NCI-H226 (cell line): ENCODE measurements around the gene FA2H.
"Not testable (repeated sequence)": the region's sequence is repeated elsewhere in the genome, so short reads cannot be mapped to it uniquely, and the experiment has no call there.

ENCODE experiments used
- DNase-seq: peaks from one replicate; pipeline ENCODE4 v3.0.0-alpha.2; 2015

FA2H gene

DNA sequence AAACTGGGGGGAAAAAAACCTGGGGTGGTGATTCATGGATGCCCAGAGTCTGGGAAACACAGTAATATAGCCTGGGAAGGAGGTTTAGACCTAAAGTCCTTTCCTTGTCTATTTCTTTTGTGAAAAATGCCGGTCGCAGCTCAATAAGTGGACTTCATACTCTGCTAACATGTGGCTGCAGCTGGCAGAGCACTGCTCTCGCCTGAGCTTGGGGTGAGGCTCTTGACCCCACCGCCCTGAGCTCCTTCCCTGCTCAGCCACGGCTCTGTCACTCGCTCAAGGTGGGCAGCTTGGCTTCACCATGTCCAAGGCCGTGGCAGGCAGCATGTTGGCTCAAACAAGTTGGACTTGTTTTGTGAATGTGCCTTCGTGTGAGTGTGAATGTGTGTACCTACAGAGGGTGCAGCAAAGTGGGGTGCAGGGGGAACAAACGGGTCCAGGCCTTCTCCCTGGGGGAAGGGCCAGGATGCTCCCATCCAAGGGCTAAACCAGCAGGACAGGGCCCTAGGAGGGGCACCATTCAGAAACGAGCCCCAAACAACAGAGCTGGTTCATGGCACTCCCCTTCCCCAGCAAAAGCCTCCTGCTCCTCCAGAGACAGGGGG, 4.9 kb downstream of the FA2H start:
- DNase-seq: no peak

DNA sequence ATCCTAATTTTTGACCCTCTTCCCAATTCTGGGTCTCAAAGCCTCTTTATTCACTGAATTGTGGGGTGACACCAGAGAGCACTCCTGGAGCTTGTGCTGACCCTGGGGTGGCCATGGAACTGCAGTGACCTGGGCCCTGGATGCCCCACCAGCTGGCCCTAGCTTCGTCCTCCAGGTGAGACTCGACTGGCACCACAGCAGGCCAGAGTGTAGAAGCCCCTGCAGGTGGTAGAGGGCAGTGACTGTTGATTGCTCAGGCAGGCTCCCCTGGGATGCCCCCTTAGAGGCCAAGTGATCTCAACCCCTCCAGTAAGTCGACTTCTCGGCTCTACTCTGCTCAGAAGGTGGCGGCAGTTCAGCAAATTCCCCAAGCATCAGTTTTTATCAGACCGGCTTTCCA, 6.4 kb downstream of the FA2H start:
- no peak for DNase-seq

DNA sequence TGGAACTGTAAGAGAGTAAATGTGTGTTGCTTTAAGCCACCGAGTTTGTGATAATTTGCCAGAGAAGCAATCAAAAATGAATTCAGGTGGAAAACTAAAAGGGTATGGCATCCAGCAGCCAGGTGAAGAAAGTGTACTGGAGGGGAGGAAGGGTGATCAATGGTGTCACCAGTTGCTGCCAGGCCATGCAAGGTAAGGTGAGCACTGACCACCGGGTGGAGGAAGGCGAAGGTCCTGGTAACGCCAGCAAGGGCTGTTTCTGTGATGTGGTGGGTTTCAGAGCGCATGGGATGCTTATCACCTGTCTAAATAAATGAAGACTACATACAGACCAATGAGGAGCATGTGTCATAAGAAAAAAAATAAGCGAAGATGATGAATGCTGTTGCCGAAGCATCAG, 6.9 kb downstream of the FA2H start:
- no peak for DNase-seq

DNA sequence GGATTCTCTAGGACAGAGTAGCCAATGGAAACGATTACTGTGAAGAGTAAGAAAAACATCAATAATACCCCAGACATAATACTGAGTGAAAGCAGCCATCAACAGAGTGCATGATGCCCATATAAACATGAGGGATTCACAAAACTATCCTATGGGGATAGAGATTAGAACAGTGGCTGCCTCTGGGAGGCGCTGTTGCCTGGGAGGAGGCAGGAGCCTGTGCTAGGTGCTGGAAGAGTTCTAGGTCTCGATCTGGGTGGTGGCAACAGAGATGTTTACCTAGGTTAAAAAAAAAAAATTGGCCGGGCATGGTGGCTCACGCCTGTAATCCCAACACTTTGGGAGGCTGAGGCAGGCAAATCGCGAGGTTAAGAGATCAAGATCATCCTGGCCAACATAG, 7.9 kb downstream of the FA2H start:
- DNase-seq: no peak

DNA sequence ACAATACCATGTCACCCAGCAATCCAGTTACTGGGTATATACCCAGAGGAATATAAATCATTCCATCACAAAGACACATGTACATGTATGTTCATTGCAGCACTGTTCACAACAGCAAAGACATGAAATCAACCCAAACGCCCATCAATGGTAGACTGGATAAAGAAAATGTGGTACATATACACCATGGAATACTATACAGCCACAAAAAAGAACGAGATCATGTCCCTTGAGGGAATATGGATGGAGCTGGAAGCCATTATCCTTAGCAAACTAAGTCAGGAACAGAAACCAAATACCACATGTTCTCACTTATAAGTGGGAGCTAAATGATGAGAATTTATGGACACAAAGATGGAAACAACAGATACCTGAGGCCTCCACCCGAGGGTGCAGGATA, 10.4 kb downstream of the FA2H start:
- not testable (repeated sequence) for DNase-seq

DNA sequence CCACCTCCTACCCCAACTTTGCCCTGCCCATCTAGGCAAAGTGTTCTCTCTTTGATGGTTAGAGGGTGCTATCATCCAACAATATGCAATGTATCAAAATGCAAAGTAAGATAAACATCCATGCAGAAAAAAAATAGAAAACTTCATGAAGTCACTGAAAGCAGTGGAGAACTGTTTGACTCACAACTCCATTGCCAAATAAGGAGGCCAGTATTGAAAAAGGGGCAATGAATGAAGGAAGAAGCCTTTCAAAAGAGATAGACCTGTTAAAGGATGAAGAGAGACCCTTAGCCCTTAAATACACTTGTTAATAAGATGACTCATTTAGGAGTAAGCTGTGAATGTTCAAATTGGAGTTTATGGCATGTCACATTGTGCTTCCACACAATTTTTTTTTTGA, 13.0 kb downstream of the FA2H start:
- no peak for DNase-seq

DNA sequence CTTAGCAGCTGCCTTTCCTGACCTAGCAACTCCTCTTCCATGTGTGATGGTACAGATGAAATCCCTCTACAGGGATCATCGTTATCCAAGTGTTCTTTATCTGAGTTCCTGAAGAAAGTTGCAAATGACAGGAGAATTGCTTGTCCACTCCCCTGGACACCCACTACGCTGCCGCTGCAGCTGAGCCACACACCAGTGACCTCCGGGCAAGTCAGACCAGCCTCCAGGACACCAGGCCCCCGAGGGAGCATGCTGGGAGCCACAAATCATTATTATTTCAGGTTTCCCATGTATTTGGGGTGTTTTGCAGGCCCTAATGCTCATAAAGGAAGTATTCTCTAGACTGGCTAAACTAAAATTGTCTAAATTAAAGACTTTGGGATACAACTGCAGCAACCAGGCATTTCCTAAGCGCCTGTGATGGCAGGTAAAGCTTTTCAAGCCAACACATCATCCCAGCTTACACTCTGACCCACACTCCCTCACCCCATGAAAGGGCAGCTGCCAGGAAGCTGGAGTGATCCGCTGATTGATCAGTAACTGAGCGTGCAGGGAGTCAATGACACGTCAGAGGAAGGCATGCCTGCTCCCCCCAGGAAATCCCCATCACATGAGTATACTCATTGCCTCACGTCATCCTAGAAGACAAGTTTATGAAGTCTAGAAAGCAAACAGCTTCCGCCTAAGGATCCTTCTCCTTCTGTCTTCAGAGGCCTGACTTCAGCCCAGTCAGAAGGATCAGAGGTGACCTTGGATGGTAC, 14.4 kb downstream of the FA2H start:
- no peak for DNase-seq

DNA sequence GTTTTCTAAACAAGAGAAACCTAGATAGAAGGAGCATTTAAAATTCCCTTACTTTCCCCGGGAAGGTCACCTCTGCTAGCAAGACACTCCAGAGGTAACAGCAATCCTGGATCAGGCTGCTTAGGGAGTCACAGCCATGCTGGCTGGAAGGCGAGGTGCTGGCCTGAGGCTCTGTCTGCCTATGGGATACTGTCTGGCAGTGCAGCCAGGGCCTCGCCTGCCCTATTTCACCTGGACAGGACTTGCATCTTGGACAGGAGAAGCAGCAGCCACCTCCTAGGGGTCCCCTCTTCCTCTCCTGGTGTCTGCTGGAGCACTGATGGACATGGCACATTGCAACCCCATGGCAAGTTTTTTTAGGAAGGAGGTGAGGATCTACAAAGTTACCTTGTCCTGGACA, 15.1 kb downstream of the FA2H start:
- no peak for DNase-seq

DNA sequence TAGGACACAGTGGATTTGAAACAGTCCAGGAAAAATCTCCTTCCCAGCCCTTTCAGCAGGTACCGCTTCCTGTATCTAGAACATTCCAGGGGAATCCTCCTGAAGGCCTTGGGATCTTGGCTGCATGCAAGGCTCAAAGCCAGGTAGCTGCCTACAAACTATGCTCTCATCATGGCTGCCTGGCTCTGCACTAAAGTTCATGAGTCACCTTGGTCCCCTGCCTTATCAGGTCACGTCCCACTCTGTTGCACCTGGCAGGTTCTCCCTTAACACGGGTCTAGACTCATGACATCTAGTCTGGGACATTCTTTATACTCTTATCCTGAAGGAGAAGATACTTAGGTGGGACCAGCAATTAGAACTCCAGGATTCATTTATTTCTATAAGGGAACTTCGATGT, 15.8 kb downstream of the FA2H start:
- DNase-seq: no peak

DNA sequence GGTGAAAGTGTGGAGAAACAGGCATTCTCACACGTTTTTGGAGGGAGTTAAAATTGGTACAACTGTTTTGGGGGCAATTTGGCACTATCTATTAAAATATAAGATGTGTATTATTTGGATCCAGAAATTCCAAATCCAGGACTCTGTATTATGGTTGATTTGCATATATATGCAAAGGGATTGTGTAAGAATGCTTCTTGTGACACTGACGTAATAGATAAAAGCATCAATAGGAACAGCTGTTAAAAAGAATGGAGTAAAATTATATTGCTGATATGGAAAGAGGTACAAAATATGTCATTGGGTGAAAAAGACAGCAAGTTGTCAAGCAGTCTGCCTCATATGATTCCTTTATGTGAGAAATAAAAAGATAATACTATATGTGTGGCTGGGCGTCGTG, 17.3 kb downstream of the FA2H start:
- DNase-seq: no peak

DNA sequence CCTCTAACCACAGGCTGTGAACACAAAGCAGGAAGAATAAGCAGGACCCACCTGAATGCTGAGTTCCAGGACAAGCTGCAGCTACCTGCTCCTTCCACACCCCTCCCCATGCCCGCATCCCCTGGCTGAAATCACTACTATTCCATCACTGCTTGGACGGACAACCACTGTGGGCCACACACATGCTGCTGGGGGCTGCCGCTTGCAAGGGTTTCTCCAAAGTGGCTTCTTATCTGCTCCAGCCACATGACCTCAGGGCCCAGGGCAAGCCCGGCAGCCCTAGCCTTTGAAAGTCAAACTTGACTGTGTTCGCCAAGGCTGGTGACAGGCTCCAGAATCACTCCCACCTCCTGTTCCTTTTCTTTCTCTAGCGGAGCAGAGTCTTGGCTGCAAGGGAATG, 18.4 kb downstream of the FA2H start:
- DNase-seq: no peak

DNA sequence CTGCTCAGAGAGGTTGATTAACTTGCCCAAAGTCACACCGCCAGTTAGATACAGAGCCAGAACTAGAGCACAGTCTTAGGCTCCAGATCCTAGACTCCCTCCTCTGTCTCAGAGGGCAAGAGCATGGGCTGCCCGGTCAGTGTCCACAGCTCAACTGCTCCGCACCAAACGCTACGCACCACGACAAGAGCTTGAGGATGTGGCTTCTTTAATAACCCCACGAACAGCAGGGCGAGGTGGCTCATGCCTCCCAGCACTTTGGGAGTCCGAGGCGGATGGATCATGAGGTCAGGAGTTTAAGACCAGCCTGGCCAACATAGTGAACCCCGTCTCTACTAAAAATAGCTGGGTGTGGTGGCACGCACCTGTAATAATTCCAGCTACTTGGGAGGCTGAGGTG, 21.4 kb downstream of the FA2H start:
- DNase-seq: no peak

DNA sequence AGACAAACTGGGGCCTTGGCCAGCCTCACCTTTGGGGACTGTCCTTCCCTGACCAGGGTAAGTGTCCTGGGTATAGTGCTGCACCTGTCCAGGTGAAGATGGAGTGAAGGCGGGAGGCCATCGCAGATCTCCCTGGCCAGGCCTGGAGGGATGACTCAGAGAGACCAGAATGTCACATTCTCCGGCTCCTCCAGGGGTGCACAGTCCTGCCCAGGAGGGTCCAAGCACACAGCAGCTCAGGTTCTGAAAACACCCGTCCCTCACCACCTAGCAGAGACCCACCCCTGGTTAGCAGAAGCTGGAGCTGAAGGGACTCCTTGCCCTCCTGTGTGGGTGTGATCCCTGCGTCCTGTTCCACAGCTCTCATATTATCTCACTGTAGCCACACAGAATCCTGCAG, 21.9 kb downstream of the FA2H start:
- no peak for DNase-seq

DNA sequence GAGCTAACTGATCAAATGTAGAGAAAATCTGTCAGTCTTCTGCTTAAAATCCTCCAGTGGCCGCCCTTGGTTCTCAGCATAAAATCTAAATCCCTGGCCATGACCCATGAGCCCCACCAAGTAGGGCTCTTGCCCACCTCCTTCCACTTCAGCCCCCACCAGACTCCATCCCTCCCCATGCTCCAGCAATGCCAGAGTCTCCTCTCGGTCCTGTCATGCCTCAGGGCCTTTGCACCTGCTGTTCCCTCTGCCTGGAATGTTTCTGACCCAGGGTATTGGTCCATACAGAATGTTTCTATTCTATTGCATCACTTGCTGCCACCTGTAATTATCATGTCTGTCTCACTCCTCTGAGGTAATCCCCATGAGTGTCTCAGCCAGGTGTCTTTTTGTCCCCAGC, 22.4 kb downstream of the FA2H start:
- no peak for DNase-seq

DNA sequence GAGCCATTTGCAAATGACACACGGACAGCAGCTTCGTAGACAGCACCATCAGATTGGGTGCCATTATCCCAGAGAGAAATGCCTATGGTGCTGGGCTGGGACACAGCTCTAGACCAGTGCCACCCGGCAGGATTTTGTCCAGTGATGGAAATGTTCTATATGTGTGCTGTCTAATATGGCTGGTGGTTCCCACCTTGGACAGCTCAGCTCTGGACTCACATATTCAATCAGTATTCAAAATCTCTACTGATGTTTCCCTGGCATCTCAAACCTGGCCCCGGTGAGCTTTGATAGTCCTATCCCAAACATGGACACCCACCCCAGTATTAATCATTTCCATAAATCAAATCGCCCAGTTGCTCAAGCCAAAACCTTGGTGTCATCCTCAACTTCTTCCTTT, 23.0 kb downstream of the FA2H start:
- DNase-seq: no peak

DNA sequence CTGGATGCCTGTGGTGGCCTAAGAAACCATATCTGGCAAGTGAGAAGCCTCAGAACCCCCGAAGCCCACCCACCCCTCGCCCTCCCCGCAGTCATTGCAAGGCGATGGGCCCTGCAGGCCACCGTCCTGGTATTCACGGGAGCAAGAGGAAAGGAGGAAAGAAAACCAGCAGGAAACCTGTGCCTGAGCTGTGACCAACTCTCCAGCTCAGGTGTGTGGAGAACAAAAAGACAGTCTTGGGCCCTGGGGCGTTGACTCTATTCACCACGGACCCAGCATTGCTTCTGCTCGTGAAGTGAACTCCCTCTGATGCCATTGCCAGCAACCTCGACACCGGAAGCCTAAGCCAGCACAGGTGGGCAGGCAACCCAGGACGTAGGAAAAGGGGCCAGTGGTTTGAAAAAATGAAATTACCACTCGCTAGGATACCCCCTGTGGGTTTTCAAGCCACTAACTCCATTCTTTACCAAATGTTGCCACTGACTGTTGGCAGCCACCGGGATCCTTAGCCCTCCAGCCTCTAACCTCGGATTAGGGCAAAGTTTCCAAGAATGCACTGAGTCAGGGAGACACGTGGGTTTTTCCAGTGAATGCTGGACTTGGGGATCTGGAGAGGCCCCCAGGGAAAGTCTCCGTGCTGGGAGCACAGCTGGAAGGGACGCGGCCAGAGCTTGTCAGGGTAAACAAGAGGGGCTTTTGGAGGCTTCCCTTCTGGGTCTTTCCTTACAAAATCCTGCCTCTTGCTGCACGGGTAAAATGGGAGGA, 25.1 kb downstream of the FA2H start:
- DNase-seq: no peak

DNA sequence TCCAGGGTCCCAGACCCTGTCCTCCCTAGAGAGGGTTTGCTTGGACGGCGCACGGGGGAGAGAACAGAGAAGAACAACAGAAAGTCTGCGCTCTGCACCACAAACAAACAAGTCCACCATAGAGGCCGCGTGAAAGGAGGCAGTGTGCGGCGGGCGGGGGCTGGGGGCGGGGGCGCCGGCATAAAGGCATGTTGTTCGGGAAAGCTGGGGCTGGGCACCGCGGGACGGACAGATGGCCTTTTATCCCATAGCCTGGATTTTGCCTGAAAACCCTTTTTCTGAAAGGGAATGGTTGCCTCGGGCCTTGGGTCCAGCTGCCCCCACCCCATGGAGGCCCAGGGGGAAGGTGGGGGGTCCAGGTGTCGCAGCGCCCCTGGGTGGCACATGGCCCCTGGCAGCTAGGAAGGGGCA, 26.0 kb downstream of the FA2H start:
- no peak for DNase-seq

DNA sequence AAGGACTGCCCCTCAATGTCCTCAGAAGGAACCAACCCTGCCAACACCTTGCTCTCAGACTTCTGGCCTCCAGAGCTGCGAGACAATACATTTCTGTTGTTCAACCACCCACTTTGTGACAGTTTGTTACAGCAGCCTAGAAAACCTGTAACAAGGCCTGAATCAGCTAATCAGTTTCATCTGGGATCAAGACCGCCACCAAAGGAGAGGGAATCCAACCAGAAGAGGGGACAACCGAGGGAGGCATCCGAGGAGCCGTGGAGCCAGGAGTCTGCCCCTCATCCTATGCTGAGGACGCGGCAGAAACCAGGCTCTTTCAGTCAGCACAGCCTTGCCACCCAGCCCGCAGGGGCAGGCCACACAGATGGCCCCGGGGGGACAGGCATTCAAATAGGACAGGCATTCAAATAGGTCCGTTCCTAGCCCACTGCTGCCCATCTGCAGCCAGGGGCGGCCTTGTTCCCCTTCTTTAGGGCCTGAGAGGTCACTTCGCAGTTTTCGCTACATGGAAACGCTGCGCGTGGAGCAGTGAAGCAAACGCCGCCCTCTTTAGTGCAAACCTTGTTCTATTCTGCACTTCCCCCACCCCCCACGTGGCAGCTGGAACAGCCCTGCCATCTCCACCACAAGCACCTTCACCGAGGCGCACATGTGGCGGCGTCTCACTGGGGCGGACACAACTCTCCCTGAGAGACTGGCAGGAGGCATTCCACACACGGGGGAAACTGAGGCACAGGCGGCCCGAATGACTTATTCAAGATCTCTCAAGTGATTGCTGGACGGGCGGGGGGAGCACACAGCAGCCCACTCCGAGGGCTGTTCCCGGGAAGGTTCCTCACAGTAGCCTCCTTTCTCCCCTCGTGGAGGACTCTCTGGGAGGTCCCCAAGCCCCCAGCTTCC, 26.7 kb downstream of the FA2H start:
- DNase-seq: no peak

DNA sequence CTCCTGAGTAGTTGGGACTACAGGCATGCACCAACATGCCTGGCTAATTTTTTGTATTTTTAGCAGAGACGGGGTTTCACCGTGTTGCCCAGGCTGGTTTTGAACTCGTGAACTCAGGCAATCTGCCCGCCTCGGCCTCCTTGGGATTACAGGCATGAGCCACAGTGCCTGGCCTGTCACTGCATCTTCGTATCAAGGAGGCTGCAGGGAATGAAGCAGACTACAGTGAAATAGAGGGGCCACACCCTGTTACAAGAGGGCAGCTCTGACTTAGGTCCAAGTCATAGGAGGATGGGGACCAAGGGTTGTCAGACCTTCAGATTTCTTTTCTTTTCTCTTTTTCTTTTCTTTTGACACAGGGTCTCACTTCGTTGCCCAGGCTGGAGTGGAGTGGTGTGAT, 28.7 kb downstream of the FA2H start:
- no peak for DNase-seq

DNA sequence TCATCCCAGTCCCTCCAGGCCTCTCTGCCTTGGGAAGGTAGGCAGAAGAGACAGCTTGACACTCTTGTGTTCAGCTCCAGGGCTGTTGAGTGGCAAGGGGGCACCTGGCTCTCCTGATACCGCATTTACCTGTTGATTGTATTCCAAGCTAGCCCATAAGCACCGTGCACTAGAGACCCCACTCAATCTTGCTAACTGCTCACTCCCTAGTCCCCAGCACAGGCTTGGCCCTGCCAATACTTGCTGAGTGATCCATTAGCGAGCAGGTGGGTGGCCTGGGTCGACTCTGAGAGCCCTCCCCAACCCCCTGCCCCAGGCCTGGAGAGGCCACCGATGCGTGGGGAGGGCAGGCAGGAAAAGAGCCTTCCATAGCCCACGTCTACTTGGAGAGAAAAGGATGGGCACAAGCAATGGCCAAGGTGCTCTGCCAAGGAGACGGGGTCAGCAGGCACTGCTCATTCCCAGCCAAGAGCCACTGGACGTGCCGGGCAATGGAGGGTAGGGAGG, 29.5 kb downstream of the FA2H start:
- no peak for DNase-seq

DNA sequence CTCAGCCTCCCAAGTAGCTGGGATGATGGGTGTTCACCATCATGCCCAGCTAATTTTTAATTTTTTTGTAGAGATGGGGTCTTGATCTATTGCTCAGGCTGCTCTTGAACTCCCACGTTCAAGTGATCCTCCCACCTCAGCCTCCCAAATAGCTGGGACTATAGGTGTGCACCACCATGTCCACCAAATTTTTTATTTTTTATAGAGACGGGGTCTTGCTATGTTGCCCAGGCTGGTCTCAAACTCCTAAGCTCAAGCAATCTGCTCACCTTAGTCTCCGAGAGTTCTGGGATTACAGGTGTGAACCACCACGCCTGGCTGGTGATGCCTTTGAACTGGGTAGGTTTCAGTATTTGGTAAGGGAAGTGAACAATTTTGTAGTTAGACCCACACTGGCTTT, 30.1 kb downstream of the FA2H start:
- no peak for DNase-seq

DNA sequence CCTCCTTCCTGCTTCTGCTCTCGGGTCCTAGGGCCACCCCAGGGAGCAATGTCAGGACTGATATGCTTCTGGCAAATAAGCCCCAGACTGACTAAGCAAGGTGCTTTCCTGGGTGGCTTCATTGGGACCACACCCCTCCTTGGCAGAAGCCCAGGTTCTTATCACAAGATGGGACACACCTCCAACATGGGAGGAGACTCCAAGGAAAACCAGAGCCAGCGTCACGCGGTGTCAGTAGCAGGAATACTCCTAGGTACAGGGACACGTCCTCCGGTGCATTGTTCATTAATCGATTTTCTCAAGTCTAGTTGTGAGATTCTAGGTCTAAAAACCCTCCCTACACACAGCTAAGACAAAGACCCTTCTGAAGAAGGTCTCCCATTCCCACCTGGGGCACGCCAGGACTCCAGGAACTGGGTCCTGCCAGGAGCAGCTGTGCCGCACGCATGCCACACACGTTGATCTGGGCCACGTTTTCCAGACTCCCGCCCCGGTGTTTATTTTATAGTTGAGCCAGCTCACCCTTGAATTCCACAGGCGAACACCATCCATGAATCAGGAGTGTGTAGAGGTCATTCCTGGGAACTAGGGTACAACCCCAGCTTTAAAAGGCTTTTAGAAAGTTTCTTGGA, 30.8 kb downstream of the FA2H start:
- DNase-seq: peak; percentile 93
